GM12872 (cell line): Measurements from ENCODE around the gene SHISA3.

Source experiments
- TF ChIP-seq, protein P1 (sequence below): IDR thresholded peaks from 3 replicates; pipeline ENCODE4 v1.5.1; 2011; ENCODE audit warnings: low read depth, mild to moderate bottlenecking, low read length, moderate library complexity; ENCODE audit not compliant: insufficient read depth

SHISA3 gene

GRCh38 chr4:42396752-42397634 lies at the start of gene SHISA3:
SHISA3 (plus strand) TSS chr4:42397488; CDS start chr4:42398057, 569 bp downstream.
- TF ChIP-seq, protein P1, sequence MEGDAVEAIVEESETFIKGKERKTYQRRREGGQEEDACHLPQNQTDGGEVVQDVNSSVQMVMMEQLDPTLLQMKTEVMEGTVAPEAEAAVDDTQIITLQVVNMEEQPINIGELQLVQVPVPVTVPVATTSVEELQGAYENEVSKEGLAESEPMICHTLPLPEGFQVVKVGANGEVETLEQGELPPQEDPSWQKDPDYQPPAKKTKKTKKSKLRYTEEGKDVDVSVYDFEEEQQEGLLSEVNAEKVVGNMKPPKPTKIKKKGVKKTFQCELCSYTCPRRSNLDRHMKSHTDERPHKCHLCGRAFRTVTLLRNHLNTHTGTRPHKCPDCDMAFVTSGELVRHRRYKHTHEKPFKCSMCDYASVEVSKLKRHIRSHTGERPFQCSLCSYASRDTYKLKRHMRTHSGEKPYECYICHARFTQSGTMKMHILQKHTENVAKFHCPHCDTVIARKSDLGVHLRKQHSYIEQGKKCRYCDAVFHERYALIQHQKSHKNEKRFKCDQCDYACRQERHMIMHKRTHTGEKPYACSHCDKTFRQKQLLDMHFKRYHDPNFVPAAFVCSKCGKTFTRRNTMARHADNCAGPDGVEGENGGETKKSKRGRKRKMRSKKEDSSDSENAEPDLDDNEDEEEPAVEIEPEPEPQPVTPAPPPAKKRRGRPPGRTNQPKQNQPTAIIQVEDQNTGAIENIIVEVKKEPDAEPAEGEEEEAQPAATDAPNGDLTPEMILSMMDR: no peak

DNA sequence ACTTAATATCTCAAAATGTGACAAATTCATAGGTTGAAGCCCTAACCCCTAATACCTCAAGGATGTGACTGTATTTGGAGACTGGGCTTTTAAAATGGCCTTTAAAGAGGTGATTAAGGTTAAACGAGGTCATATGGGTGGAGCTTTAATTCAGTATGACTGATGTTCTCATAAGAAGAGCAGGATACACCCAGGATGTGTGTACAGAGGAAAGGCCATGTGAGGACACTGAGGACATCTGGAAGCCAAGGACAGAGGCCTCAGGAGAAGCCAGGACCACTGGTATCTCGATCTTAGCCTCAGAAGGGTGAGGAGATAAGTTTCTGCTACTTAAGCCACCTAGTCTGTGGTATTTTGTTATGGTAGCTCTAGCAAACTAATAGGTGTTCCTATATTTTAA lies 49.0 kb upstream of the SHISA3 start:
- TF ChIP-seq, protein P1: no peak

- TF ChIP-seq, protein P1: no peak
Measured at GRCh38 chr4:42348692-42349091, 48.6 kb upstream of the SHISA3 start.

DNA sequence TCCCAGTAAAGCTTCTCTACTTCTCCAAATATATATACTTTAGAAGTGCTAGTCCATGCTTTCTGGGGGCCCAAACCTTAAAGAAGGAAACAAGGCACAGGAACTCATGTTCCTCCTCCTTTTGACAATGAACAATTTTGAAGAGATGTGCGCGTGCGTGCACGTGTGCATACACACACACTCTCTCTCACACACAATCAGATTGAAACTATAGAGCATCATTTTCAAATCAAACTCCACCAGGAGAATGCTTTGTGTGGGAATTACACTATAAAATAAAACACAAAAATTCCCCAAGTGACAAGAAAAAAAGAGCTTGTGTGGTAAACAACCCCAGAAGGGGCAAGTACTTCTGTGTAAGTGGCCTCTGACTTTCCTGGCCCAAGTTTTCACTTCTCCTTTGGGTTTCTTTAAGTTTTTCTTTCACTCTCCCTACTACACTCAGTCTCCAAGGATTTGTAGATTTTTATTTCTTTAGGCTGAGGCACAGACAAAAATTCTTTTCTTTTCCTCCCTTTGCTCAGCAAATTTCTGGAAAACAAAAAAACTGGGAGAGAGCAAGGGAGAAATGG lies 46.6 kb upstream of the SHISA3 start:
- TF ChIP-seq, protein P1: no peak

GRCh38 chr4:42352049-42352448 lies 45.2 kb upstream of the SHISA3 start:
- TF ChIP-seq, protein P1: no peak

DNA sequence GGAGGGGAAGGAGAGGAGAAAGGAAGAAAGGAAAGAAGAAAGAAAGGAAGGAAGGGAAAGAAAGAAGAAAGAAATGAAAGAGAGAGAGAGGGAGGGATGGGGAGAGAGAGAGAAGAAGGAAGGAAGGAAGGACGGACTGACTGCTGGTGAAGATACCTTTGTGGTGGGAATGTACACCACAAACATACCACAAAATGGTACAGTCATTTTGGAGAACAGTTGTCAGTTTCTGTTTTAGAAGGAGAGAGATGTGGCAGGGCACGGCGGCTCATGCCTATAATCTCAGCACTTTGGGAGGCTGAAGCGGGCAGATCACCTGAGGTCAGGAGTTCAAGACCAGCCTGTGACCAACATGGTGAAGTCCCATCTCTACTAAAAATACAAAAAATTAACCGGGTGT lies 40.0 kb upstream of the SHISA3 start:
- TF ChIP-seq, protein P1: no peak

DNA sequence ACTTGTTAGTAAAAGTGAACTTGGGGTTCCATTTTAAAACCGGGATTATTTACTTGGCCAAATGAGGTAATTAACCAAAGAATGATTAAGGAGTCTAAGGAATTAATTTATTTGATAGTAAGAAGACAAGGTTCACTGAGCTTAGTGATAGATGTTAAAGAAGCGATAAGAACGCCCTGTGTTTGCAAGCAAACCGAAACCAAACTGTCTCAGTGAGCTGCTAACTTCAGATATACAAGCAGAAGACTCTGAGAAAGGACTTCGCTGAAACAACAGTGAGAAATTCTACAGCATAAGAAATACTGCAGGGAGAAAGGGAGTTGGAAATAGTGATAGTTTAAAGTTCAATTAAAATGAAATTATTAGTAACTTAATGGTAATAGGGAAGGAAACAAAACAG lies 37.6 kb upstream of the SHISA3 start:
- TF ChIP-seq, protein P1: no peak
